GM10266 (cell line): ENCODE data around the gene WAC.
"Not testable (repeated sequence)": the region's sequence is repeated elsewhere in the genome, so short reads cannot be mapped to it uniquely, and the experiment has no call there.

Source experiments
- DNase-seq: peaks from one replicate; pipeline ENCODE4 v3.0.0; 2012; ENCODE audit errors: extremely low spot score
- TF ChIP-seq, protein P1 (sequence below): IDR thresholded peaks from 2 replicates; pipeline ENCODE4 v1.5.1; 2012; ENCODE audit warnings: mild to moderate bottlenecking, low read depth; ENCODE audit not compliant: control insufficient read depth, insufficient read depth; ENCODE audit errors: missing control alignments

The WAC gene

DNA sequence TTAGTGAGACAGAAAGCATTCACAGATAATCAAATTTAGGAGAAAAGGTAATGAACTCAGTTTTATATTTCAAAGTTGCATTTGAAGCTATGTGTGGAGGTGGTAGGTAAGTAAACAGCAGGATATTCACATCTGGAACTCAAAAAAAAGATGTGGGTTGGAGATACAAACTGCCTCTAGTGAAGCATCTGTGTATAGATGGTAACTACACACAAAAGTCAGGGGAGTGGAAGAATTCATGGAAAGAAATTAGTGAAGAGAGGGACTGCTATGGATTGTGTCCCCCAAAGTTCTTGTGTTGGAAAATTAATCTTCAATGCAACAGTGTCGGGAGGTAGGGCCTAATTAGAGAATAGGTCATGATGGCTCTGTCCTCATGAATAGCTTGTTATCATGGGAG lies 18.3 kb upstream of the WAC start:
- DNase-seq = no peak
- TF ChIP-seq, protein P1, sequence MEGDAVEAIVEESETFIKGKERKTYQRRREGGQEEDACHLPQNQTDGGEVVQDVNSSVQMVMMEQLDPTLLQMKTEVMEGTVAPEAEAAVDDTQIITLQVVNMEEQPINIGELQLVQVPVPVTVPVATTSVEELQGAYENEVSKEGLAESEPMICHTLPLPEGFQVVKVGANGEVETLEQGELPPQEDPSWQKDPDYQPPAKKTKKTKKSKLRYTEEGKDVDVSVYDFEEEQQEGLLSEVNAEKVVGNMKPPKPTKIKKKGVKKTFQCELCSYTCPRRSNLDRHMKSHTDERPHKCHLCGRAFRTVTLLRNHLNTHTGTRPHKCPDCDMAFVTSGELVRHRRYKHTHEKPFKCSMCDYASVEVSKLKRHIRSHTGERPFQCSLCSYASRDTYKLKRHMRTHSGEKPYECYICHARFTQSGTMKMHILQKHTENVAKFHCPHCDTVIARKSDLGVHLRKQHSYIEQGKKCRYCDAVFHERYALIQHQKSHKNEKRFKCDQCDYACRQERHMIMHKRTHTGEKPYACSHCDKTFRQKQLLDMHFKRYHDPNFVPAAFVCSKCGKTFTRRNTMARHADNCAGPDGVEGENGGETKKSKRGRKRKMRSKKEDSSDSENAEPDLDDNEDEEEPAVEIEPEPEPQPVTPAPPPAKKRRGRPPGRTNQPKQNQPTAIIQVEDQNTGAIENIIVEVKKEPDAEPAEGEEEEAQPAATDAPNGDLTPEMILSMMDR = no peak

DNA sequence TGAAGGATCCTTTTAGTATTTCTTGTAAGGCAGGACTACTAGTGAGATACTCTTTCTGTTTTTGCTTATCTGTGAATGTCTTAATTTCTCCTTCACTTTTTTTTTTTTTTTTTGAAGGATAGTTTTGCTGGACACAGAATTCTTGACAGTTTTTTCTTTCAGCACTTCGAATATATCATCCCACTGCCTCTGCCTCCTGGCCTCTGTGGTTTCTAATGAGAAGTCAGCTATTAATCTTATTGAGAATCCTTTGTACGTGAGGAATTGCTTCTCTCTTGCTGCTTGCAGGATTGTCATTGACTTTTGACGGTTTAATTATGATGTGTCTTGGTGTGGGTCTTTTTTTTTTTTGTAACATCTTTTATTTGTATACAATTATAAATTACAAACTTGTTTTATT lies 12.6 kb upstream of the WAC start:
- DNase-seq = no peak
- TF ChIP-seq, protein P1 = no peak

DNA sequence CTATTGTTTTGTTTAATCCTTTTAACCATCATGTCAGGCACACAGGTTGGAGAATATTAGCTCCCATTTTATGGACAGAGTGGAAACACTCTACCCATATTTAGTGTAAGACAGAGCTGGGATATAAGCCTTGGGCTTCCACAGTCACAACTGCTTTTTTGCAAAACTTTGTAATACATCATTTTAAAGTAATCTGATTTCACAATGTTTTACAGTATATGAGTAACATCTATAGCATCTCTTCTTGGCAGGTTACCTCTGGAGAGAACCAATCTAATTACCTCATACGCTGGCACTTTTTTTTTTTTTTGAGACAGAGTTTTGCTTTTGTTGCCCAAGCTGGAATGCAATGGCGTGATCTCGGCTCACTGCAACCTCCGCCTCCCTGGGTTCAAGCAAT lies 12.1 kb upstream of the WAC start:
- DNase-seq = not testable (repeated sequence)

DNA sequence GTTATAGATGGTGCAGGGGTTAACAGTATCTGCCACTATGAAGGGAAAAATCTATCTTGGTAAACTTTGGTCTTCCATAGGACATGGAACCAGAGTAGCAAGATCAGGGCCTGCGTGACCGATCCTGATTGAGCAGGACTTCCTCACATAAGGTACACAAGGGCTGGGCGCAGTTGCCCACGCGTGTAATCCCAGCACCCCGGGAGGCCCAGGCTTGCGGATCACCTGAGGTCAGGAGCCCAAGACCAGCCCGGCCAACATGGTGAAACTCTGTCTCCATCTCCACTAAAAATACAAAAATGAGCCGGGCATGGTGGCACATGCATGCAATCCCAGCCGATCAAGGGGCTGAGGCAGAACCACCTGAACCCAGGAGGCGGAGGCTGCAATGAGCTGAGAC lies 11.0 kb upstream of the WAC start:
- DNase-seq = not testable (repeated sequence)

DNA sequence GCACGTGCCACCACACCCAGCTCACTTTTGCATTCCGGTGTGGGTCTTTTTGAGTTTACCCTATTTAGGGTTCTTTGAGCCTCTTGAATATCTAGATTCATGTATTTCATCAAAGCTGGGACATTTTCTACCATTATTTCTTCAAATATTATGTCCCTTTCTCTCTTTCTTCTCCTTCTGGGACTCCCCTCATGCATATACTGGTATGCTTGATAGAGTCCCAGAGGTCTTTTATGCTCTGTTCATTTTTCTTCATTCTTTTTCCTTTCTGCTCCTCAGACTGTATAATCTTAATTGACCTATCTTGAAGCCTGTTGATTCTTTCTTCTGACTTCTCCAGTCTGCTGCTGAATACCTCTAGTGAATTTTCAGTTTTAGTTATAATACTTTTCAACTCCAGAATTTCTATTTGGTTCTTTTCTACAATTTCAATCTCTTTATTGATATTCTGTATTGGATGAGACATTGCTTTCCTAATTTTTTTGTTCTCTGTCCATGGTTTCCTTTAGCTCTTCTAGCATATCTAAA lies 9.1 kb upstream of the WAC start:
- no peak for DNase-seq
- TF ChIP-seq, protein P1 = no peak

DNA sequence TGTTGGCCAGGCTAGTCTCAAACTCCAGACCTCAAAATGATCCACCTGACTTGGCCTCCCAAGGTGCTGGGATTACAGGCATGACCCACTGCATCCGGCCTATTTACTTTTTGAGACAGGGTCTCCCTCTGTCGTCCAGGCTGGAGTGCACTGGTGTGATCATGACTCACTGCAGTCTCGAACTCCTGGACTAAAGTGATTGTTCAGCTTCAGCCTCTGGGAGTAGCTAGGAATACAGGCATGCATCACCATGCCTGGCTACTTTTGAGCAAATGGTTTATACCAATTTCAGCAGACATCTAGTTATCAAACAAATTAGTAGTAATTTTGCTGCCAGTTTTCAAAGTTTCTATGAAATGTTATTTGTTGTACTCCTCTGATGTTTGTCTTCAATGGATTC lies 2.2 kb upstream of the WAC start:
- DNase-seq = no peak
- TF ChIP-seq, protein P1 = no peak

DNA sequence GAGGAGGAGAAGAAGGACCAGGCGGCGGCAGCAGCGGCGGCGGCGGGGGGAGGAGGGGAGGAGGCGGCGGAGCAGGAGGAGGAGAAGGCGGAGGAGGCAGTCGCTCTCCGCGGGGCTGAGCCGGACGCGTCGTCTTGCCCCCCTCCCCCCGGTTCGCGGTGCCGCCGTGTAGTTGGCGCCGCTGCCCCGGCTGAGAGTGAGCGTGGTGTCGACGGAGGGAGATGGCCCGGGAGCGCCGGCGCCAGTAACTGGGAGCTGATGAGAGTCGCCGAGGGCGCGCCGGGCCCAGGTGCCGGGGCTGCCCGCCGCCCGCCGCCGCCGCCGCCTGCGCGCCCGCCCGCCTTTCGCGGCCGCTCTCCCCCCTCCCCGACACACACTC lies 257 bp downstream of the WAC start:
- TF ChIP-seq, protein P1 = no peak
- DNase-seq = no peak

DNA sequence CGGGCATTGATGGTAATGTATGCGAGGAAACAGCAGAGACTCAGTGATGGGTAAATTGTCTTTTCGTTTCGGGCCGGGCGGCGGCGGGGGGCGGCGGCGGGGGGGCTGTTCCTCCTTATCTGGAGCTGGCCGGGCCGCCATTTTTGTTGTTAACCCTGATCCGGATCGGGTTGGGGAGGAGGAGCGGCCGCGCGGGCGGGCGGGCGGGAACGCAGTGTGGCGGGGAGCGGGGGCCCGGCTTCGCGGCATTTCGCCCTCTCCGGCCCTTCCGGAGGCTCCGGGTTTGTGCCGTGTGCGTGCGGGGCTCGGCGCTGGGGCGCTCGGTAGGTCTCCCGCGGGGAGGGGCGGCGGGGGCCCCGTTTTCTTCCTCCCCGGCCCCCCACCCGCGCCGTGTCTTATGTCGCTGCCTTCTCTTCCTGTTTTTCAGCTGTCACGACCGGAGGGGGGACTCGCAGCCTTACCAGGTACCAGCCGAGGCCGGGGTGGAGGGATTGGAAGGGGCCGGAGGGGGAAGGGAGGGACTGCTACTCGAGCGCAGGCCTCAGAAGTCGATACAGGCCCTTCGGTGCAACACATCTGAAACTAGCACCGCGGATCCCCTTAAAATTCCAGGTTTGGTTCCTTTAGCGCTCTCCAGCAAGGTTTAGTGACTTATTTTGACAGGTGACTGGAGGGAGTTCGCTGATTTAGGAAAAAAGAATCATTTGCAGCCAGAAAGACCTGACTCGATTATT lies 820 bp downstream of the WAC start:
- TF ChIP-seq, protein P1 = no peak
- peak; percentile 72 for DNase-seq
